ENCODE measurements around the gene VIPR1. TPM values are rescaled to one million over a fixed set of nuclear protein-coding genes. Genes with fewer than 3 reads are reported as not detected.

The VIPR1 gene
- total RNA-seq, 1 experiment from 2014 or later, result 19.2 TPM

DNA sequence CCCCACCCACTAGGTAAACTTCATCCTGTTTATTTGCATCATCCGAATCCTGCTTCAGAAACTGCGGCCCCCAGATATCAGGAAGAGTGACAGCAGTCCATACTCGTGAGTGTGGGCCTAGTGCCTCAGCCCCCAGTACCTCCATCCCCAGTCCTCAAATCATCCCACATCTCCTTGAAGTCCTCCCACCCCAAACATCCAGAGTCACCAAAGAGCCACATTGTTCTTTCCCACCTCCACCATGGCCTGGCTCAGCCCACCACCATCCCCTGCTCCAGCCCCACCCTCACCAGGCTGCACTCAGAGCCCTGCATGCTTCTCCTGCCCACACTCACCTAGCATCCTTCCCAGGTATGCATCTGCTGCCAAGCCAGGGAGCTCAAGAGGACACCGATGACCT, 29.8 kb downstream of the VIPR1 start:
- Mint-ChIP-seq H3K4me1 (ENCODE audit: low read depth, unreplicated experiment) (no peaks in the 10 kb centered on the region), H3K9me3 (ENCODE audit: low read depth, unreplicated experiment) (no peaks in the 10 kb centered on the region), H3K36me3 (ENCODE audit: insufficient read depth, unreplicated experiment) (no peaks in the 10 kb centered on the region), H3K27me3 (ENCODE audit: unreplicated experiment) (no peaks in the 10 kb centered on the region), H3K4me3 (ENCODE audit: low read depth, unreplicated experiment) (no peak overlapping the region), H3K27ac (ENCODE audit: unreplicated experiment) (no peak overlapping the region)
- no peak for DNase-seq
- CTCF ChIA-PET, result interaction anchor here (1.2 kb wide), 1 partner anchor 23 kb away, joined by 3 read pairs; no protein-coding TSS in a partner anchor
- no TSS peak for BruUV-seq (replicated peaks)
- TF ChIP-seq, protein P1, sequence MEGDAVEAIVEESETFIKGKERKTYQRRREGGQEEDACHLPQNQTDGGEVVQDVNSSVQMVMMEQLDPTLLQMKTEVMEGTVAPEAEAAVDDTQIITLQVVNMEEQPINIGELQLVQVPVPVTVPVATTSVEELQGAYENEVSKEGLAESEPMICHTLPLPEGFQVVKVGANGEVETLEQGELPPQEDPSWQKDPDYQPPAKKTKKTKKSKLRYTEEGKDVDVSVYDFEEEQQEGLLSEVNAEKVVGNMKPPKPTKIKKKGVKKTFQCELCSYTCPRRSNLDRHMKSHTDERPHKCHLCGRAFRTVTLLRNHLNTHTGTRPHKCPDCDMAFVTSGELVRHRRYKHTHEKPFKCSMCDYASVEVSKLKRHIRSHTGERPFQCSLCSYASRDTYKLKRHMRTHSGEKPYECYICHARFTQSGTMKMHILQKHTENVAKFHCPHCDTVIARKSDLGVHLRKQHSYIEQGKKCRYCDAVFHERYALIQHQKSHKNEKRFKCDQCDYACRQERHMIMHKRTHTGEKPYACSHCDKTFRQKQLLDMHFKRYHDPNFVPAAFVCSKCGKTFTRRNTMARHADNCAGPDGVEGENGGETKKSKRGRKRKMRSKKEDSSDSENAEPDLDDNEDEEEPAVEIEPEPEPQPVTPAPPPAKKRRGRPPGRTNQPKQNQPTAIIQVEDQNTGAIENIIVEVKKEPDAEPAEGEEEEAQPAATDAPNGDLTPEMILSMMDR (IDR thresholded peaks at IDR 0.05; ENCODE audit: unreplicated experiment), result no peak
- intact Hi-C loops (cut with micrococcal nuclease; ENCODE audit: unreplicated experiment), result no loop called here

DNA sequence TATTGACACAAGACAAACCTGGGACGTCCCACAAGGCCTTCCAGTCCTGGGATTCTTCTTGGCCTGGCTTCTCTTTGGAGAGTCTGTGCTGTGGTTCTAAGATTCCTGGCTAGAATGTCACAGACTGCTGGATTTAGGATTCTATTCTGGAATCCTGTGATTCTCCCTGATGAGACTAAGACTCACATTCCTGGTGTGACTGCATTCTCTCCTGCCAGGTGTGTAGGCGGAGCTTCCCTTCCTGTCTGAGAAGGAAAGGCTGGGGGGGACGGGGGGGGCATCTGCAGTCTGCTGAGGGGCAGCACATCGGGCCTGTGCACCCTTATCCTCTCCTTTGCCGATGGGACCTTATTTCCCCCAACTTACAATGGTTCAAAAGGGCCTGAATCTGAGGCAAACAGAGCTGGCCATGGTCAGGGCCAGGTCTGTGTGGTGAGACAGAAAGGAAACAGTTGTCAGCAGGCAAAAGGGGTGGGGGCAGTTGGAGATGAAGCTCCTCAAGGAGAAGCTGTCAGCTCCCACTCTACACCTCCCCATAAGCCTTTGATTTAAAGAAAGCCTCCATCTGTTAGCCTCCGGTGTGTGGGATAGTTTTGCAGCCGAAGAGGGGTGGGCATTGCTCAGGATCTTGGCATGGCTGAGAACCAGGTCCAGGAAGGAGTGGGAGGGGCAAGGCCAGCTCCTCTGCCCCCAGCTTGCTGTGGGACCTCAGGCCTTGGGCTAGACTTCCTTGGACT, 30.9 kb downstream of the VIPR1 start:
- intact Hi-C loops (cut with micrococcal nuclease; ENCODE audit: unreplicated experiment), result no loop called here
- TF ChIP-seq, protein P1 (IDR thresholded peaks at IDR 0.05; ENCODE audit: unreplicated experiment), result no peak
- no peak overlapping the region for H3K27ac Mint-ChIP-seq (ENCODE audit: unreplicated experiment)
- BruUV-seq (replicated peaks), result no TSS peak
- no peaks in the 10 kb centered on the region for H3K27me3 Mint-ChIP-seq (ENCODE audit: unreplicated experiment)
- no peak overlapping the region for H3K4me3 Mint-ChIP-seq (ENCODE audit: low read depth, unreplicated experiment)
- no peaks in the 10 kb centered on the region for H3K36me3 Mint-ChIP-seq (ENCODE audit: insufficient read depth, unreplicated experiment)
- CTCF ChIA-PET, result interaction anchor here (0.7 kb wide), 2 partner anchors 31 to 43 kb away, joined by 3 to 4 read pairs; partner anchors contain the start of gene VIPR1
- no peaks in the 10 kb centered on the region for H3K4me1 Mint-ChIP-seq (ENCODE audit: low read depth, unreplicated experiment)
- no peak for DNase-seq
- no peaks in the 10 kb centered on the region for H3K9me3 Mint-ChIP-seq (ENCODE audit: low read depth, unreplicated experiment)

DNA sequence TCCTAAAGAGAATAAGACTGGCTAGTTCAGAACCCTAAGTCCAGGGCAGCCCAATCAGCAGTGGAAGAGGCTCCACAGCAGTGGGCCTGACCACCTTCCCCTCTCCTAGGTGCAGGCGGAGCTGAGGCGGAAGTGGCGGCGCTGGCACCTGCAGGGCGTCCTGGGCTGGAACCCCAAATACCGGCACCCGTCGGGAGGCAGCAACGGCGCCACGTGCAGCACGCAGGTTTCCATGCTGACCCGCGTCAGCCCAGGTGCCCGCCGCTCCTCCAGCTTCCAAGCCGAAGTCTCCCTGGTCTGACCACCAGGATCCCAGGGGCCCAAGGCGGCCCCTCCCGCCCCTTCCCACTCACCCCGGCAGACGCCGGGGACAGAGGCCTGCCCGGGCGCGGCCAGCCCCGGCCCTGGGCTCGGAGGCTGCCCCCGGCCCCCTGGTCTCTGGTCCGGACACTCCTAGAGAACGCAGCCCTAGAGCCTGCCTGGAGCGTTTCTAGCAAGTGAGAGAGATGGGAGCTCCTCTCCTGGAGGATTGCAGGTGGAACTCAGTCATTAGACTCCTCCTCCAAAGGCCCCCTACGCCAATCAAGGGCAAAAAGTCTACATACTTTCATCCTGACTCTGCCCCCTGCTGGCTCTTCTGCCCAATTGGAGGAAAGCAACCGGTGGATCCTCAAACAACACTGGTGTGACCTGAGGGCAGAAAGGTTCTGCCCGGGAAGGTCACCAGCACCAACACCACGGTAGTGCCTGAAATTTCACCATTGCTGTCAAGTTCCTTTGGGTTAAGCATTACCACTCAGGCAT, 33.7 kb downstream of the VIPR1 start:
- no peak overlapping the region for H3K27ac Mint-ChIP-seq (ENCODE audit: unreplicated experiment)
- no TSS peak for BruUV-seq (replicated peaks)
- H3K36me3 Mint-ChIP-seq (ENCODE audit: insufficient read depth, unreplicated experiment), result no peaks in the 10 kb centered on the region
- H3K4me3 Mint-ChIP-seq (ENCODE audit: low read depth, unreplicated experiment), result no peak overlapping the region
- H3K27me3 Mint-ChIP-seq (ENCODE audit: unreplicated experiment), result no peaks in the 10 kb centered on the region
- H3K9me3 Mint-ChIP-seq (ENCODE audit: low read depth, unreplicated experiment), result no peaks in the 10 kb centered on the region
- CTCF ChIA-PET, result interaction anchor here (0.8 to 1.8 kb wide), 3 partner anchors 34 to 306 kb away, joined by 3 to 9 read pairs (median 4); partner anchors contain the start of gene VIPR1
- no peaks in the 10 kb centered on the region for H3K4me1 Mint-ChIP-seq (ENCODE audit: low read depth, unreplicated experiment)
- intact Hi-C loops (cut with micrococcal nuclease; ENCODE audit: unreplicated experiment), result no loop called here
- DNase-seq, result peak; percentile 28
- TF ChIP-seq, protein P1 (IDR thresholded peaks at IDR 0.05; ENCODE audit: unreplicated experiment), result peak; percentile 45

DNA sequence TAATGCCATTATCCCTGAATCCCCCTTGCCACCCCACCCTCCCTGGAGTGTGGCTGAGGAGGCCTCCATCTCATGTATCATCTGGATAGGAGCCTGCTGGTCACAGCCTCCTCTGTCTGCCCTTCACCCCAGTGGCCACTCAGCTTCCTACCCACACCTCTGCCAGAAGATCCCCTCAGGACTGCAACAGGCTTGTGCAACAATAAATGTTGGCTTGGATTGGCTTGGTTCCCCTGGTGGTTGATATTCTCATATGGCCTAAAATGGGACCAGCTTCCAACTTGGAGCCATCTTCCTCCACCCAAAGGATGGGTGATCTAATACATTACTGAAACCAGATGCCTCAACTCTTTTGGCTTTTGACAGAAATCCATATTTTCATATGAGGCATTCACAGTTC, 34.9 kb downstream of the VIPR1 start:
- Mint-ChIP-seq H3K27me3 (ENCODE audit: unreplicated experiment) (no peaks in the 10 kb centered on the region), H3K4me3 (ENCODE audit: low read depth, unreplicated experiment) (no peak overlapping the region), H3K27ac (ENCODE audit: unreplicated experiment) (no peak overlapping the region), H3K36me3 (ENCODE audit: insufficient read depth, unreplicated experiment) (no peaks in the 10 kb centered on the region), H3K4me1 (ENCODE audit: low read depth, unreplicated experiment) (no peaks in the 10 kb centered on the region), H3K9me3 (ENCODE audit: low read depth, unreplicated experiment) (no peaks in the 10 kb centered on the region)
- CTCF ChIA-PET, result interaction anchor here (1.8 kb wide), 1 partner anchor 307 kb away, joined by 9 read pairs; no protein-coding TSS in a partner anchor
- BruUV-seq (replicated peaks), result no TSS peak
- TF ChIP-seq, protein P1 (IDR thresholded peaks at IDR 0.05; ENCODE audit: unreplicated experiment), result no peak
- DNase-seq, result no peak
- intact Hi-C loops (cut with micrococcal nuclease; ENCODE audit: unreplicated experiment), result no loop called here
